H9 (cell line): ENCODE data around the gene GATD1. TPM values are rescaled to one million over a fixed set of nuclear protein-coding genes. Genes with fewer than 3 reads are reported as not detected.

ENCODE experiments used
- DNase-seq: peaks from one replicate; pipeline ENCODE4 v3.0.0-alpha.2; 2017
- H2AFZ ChIP-seq: one replicate; pipeline ENCODE4 v1.6.1; 2013; ENCODE audit warnings: mild to moderate bottlenecking, low read length, control low read depth, moderate library complexity
- H2AK5ac ChIP-seq: 2 replicates; pipeline ENCODE4 v1.6.1; 2013; ENCODE audit warnings: low read length, control low read depth, mixed read lengths; ENCODE audit not compliant: insufficient read length
- H2BK120ac ChIP-seq: one replicate; pipeline ENCODE4 v1.6.1; 2013; ENCODE audit warnings: low read depth, mild to moderate bottlenecking, low read length, control low read depth, inconsistent platforms; ENCODE audit not compliant: poor library complexity, severe bottlenecking
- H2BK12ac ChIP-seq: 2 replicates; pipeline ENCODE4 v1.6.1; 2013; ENCODE audit warnings: low read length, control low read depth, mixed read lengths, low read depth; ENCODE audit not compliant: insufficient read length
- H2BK15ac ChIP-seq: 2 replicates; pipeline ENCODE4 v1.6.1; 2013; ENCODE audit warnings: low read depth, low read length, control low read depth
- H2BK20ac ChIP-seq: one replicate; pipeline ENCODE4 v1.6.1; 2013; ENCODE audit warnings: low read depth, mild to moderate bottlenecking, low read length, control low read depth, inconsistent platforms; ENCODE audit not compliant: poor library complexity, severe bottlenecking
- H2BK5ac ChIP-seq: 2 replicates; pipeline ENCODE4 v1.6.1; 2013; ENCODE audit warnings: low read length, control low read depth, mixed read lengths; ENCODE audit not compliant: insufficient read length
- H3K14ac ChIP-seq: 2 replicates; pipeline ENCODE4 v1.6.1; 2013; ENCODE audit warnings: low read length, control low read depth; ENCODE audit not compliant: insufficient read depth
- H3K18ac ChIP-seq: 2 replicates; pipeline ENCODE4 v1.6.1; 2013; ENCODE audit warnings: low read depth, mild to moderate bottlenecking, mixed read lengths, low read length, control low read depth; ENCODE audit not compliant: insufficient read length
- H3K23ac ChIP-seq: 2 replicates; pipeline ENCODE4 v1.6.1; 2013; ENCODE audit warnings: low read length, control low read depth, mixed read lengths, low read depth; ENCODE audit not compliant: insufficient read length
- H3K23me2 ChIP-seq: 2 replicates; pipeline ENCODE4 v1.6.1; 2013; ENCODE audit warnings: low read depth, mild to moderate bottlenecking, mixed read lengths, low read length, control low read depth; ENCODE audit not compliant: insufficient read length, poor library complexity, severe bottlenecking
- H3K27ac ChIP-seq: 2 replicates; pipeline ENCODE4 v1.5.1; 2013; ENCODE audit warnings: low read length, control low read depth, mixed read lengths, low read depth; ENCODE audit not compliant: insufficient read length
- H3K27me3 ChIP-seq: 2 replicates; pipeline ENCODE4 v1.6.1; 2013; ENCODE audit warnings: low read length, control low read depth, inconsistent platforms; ENCODE audit not compliant: insufficient read depth
- H3K4ac ChIP-seq: 2 replicates; pipeline ENCODE4 v1.6.1; 2013; ENCODE audit warnings: low read depth, mild to moderate bottlenecking, control low read depth, inconsistent platforms, low read length, moderate library complexity
- H3K4me1 ChIP-seq: 2 replicates; pipeline ENCODE4 v1.6.1; 2013; ENCODE audit warnings: low read length, control low read depth, inconsistent platforms; ENCODE audit not compliant: insufficient read depth
- H3K4me2 ChIP-seq: 2 replicates; pipeline ENCODE4 v1.6.1; 2013; ENCODE audit warnings: low read length, control low read depth, mixed read lengths; ENCODE audit not compliant: insufficient read length, insufficient read depth
- H3K56ac ChIP-seq: 2 replicates; pipeline ENCODE4 v1.6.1; 2013; ENCODE audit warnings: low read depth, mild to moderate bottlenecking, mixed read lengths, low read length, control low read depth; ENCODE audit not compliant: insufficient read length
- H3K79me1 ChIP-seq: 2 replicates; pipeline ENCODE4 v1.6.1; 2013; ENCODE audit warnings: low read depth, mild to moderate bottlenecking, moderate library complexity, low read length, control low read depth, inconsistent platforms; ENCODE audit not compliant: insufficient read depth, poor library complexity, severe bottlenecking
- H3K79me2 ChIP-seq: 2 replicates; pipeline ENCODE4 v1.6.1; 2013; ENCODE audit warnings: low read length, control low read depth, inconsistent platforms; ENCODE audit not compliant: insufficient read depth
- H3K9ac ChIP-seq: 2 replicates; pipeline ENCODE4 v1.6.1; 2013; ENCODE audit warnings: low read length, control low read depth, mixed read lengths; ENCODE audit not compliant: insufficient read length; ENCODE audit errors: extremely low read depth
- H3K9me3 ChIP-seq: one replicate; pipeline ENCODE4 v1.6.1; 2013; ENCODE audit warnings: low read depth, low read length, inconsistent platforms; ENCODE audit not compliant: control insufficient read depth
- H3T11ph ChIP-seq: one replicate; pipeline ENCODE4 v1.6.1; 2013; ENCODE audit warnings: mild to moderate bottlenecking, low read length, control low read depth, inconsistent platforms
- H4K20me1 ChIP-seq: one replicate; pipeline ENCODE4 v1.6.1; 2013; ENCODE audit not compliant: control insufficient read depth, insufficient read length, insufficient read depth
- H4K5ac ChIP-seq: 2 replicates; pipeline ENCODE4 v1.6.1; 2013; ENCODE audit warnings: low read depth, mild to moderate bottlenecking, mixed read lengths, low read length, control low read depth; ENCODE audit not compliant: insufficient read length
- H4K8ac ChIP-seq: replicated peaks from 2 replicates; pipeline ENCODE4 v1.6.1; 2013; ENCODE audit warnings: low read length, control low read depth, mixed read lengths, low read depth; ENCODE audit not compliant: insufficient read length
- H4K91ac ChIP-seq: 2 replicates; pipeline ENCODE4 v1.6.1; 2013; ENCODE audit warnings: low read depth, mild to moderate bottlenecking, moderate library complexity, mixed read lengths, low read length, control low read depth; ENCODE audit not compliant: insufficient read length
- H3K27ac Mint-ChIP-seq, 3 experiments: 2 replicates in 2 of 3; 3 replicates in 1 of 3; pipeline ENCODE4 v1.8.0; 2020 to 2021; ENCODE audit warnings: mixed read lengths in 3 of 3, mild to moderate bottlenecking in 1 of 3, moderate library complexity in 1 of 3
- H3K27me3 Mint-ChIP-seq: 2 replicates; pipeline ENCODE4 v1.8.0; 2021; ENCODE audit warnings: low read depth, mild to moderate bottlenecking, moderate library complexity, mixed read lengths
- H3K36me3 Mint-ChIP-seq, 3 experiments: 2 replicates in 2 of 3; 3 replicates in 1 of 3; pipeline ENCODE4 v1.8.0; 2020 to 2021; ENCODE audit warnings: low read depth in 3 of 3, mixed read lengths in 3 of 3; ENCODE audit not compliant: insufficient read depth in 1 of 3
- H3K4me1 Mint-ChIP-seq, 2 experiments: 2 replicates each; pipeline ENCODE4 v1.8.0; 2020; ENCODE audit warnings: mixed read lengths in 2 of 2
- H3K4me3 Mint-ChIP-seq, 2 experiments: 2 replicates in 1 of 2; 3 replicates in 1 of 2; pipeline ENCODE4 v1.8.0; 2020 to 2021; ENCODE audit warnings: mild to moderate bottlenecking in 2 of 2, mixed read lengths in 2 of 2, moderate library complexity in 1 of 2
- H3K9me3 Mint-ChIP-seq, 2 experiments: 2 replicates in 1 of 2; 3 replicates in 1 of 2; pipeline ENCODE4 v1.8.0; 2020; ENCODE audit warnings: mild to moderate bottlenecking in 2 of 2, mixed read lengths in 2 of 2, moderate library complexity in 1 of 2
- WGBS: extraction: QIAGEN DNeasy Blood & Tissue Kit; methylation state at CpG from one replicate; pipeline ENCODE4 v1.1.7; 2013; ENCODE audit warnings: missing lambda C conversion rate, low lambda C conversion rate, mixed read lengths; ENCODE audit not compliant: insufficient read length; ENCODE audit errors: extremely low coverage; 5-methylcytosine and 5-hydroxymethylcytosine counted together
- total RNA-seq: library from RNA; stranded (reverse); gene quantifications from 2 replicates; pipeline ENCODE4 v1.2.1, GENCODE V29; 2021
- TF ChIP-seq, protein P1 (sequence below): fragments of 200-600 bp; sonication (generic); conservative IDR thresholded peaks from 3 replicates; pipeline ENCODE4 v1.8.0; 2021; ENCODE audit warnings: antibody characterized with exemption, mild to moderate bottlenecking

Gene GATD1
- total RNA-seq, 1 experiment from 2014 or later, result 60.0 TPM

DNA sequence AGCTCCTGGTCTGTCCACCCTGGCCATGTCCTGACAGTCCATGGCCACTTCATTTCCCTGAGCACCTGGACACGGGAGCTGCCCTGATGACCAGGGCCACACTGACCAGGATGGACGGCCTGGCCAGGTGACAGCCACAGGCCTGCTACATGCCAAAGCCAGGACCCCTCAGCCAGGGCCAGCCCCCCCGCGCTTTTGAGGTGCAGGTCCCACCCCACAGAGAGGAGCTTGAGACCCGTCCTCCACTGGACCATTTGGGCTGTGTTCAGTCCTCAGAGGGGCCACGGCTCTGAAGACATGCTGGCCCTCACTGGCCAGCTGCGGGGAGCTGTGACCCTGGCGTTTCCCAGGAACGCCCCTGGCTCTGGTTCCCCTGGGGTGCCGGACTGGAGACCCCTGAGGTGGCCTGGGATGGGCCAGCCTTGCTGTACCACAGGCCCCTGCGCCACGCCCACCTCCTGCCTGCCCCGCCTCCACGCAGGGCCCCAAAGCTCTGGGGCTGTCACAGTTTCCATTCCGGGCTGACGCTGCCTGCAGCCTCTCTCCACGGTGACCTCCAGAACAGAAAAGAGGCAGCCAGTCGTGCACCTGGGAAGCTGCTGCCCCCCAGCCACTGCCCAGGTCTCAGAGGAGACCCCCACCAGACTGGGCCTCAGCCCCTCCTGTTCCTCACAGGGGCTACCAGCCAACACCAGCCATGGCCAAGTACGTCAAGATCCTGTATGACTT is 53.1 kb downstream of the GATD1 start:
- no peak overlapping the region for H2BK20ac ChIP-seq
- DNase-seq, result peak; percentile 39
- H3K56ac ChIP-seq, result no peak overlapping the region
- H3K4me1 Mint-ChIP-seq, result peaks cover 5 to 25% of the 10 kb centered on the region in 2 experiments; a peak in 3 of 4 replicates
- no peak overlapping the region for H3K14ac ChIP-seq
- H2BK12ac ChIP-seq, result no peak overlapping the region
- H3K4me1 ChIP-seq, result no peaks in the 10 kb centered on the region
- no peak overlapping the region for H4K91ac ChIP-seq
- H3K4ac ChIP-seq, result no peak overlapping the region
- no peak overlapping the region for H3K4me2 ChIP-seq
- H3K27me3 Mint-ChIP-seq, result no peaks in the 10 kb centered on the region
- H3K9ac ChIP-seq, result no peak overlapping the region
- H4K8ac ChIP-seq, result no peak overlapping the region
- H3K18ac ChIP-seq, result no peak overlapping the region
- no CpG with 5 or more reads among the region's 19 CpGs for WGBS
- no peak overlapping the region for H2AFZ ChIP-seq
- no peaks in the 10 kb centered on the region for H4K20me1 ChIP-seq
- TF ChIP-seq, protein P1, sequence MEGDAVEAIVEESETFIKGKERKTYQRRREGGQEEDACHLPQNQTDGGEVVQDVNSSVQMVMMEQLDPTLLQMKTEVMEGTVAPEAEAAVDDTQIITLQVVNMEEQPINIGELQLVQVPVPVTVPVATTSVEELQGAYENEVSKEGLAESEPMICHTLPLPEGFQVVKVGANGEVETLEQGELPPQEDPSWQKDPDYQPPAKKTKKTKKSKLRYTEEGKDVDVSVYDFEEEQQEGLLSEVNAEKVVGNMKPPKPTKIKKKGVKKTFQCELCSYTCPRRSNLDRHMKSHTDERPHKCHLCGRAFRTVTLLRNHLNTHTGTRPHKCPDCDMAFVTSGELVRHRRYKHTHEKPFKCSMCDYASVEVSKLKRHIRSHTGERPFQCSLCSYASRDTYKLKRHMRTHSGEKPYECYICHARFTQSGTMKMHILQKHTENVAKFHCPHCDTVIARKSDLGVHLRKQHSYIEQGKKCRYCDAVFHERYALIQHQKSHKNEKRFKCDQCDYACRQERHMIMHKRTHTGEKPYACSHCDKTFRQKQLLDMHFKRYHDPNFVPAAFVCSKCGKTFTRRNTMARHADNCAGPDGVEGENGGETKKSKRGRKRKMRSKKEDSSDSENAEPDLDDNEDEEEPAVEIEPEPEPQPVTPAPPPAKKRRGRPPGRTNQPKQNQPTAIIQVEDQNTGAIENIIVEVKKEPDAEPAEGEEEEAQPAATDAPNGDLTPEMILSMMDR, result no peak
- no peak overlapping the region for H2BK120ac ChIP-seq
- H2AK5ac ChIP-seq, result no peak overlapping the region
- H3K36me3 Mint-ChIP-seq, result peaks cover 0 to 8% (median 0%) of the 10 kb centered on the region in 3 experiments; a peak in 3 of 7 replicates
- H3K23ac ChIP-seq, result no peak overlapping the region
- H3K27ac ChIP-seq, result no peak overlapping the region
- H4K5ac ChIP-seq, result no peak overlapping the region
- no peak overlapping the region for H2BK5ac ChIP-seq
- H3K79me1 ChIP-seq, result no peaks in the 10 kb centered on the region
- H3K4me3 Mint-ChIP-seq, result peak overlapping the region; percentile 24 to 66; a peak in 3 of 5 replicates
- no peaks in the 10 kb centered on the region for H3K9me3 ChIP-seq
- H3K27ac Mint-ChIP-seq, result no peak overlapping the region
- no peak overlapping the region for H3T11ph ChIP-seq
- H3K23me2 ChIP-seq, result peaks cover 7% of the 10 kb centered on the region
- no peaks in the 10 kb centered on the region for H3K9me3 Mint-ChIP-seq
- no peaks in the 10 kb centered on the region for H3K79me2 ChIP-seq
- H3K27me3 ChIP-seq, result no peaks in the 10 kb centered on the region
- no peak overlapping the region for H2BK15ac ChIP-seq
